Activated CD8-positive, alpha-beta memory T cell treated with anti-CD3 and anti-CD28 coated beads, Interleukin-2, amount 50 U/mL, for 24 hours (primary cell): Measurements from ENCODE around the gene PAQR3.

ENCODE experiments used
- DNase-seq: peaks from one replicate; pipeline ENCODE4 v3.0.0-alpha.2; 2020; ENCODE audit errors: extremely low read depth

Gene PAQR3, protein sequence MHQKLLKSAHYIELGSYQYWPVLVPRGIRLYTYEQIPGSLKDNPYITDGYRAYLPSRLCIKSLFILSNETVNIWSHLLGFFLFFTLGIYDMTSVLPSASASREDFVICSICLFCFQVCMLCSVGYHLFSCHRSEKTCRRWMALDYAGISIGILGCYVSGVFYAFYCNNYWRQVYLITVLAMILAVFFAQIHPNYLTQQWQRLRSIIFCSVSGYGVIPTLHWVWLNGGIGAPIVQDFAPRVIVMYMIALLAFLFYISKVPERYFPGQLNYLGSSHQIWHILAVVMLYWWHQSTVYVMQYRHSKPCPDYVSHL

DNA sequence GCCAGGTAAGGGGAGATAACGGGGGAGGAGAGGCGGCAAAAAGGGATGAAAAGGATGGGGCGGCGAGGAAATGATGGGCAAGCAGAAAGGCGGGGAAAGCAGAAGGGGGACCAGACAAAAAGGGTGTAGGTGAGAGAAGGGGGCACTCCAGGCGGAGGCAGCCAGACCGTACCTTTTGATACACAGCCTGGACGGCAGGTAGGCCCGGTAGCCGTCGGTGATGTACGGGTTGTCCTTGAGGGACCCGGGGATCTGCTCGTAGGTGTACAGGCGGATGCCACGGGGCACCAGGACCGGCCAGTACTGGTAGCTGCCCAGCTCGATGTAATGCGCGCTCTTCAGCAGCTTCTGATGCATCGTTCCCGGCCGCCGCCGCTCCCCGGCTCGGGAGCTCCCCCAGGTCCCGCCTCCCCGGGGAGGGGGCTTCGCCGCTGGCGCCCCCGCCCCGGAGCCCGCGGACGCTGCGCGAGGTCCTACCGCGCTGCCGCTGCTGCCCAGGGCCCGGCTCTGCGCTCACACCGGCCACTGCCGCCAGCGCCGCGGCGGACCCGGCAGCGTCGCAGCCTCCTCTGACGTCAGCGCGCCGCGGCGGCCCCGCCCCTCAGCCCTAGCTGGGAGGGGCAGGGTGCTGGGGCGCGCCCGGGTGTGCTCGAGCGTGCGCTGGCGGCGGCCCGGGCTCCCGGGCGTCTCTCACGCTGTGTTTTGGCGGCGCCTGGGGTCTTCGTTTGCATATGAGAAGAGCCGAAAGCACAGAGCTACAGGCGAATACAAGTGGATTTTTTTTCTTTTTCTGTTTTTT, at the start of gene PAQR3:
Gene PAQR3, minus strand, starts transcription at position 571 of the 799 bp plus-strand sequence. Its CDS starts 214 bp downstream, at position 357.
- peak; percentile 21 for DNase-seq

DNA sequence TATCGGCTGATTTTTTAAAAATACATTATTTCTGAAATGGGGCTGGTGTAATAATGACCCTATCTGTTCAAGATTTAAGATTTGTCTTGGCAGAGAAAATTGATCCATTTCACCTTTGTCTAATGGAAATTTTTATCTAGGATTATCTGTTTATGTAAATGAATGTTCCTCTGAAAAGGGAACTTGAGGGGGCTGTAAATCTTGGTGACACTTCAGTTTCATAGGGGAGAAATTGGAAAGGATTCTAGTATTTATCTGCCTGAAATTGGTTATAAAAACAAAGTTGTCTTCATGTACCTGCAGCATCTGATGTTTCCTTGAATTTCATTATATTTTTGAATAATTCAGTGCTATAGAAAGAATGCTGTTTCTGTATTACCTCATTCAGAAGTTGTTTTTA, 48.4 kb upstream of the PAQR3 start:
- DNase-seq, result no peak

DNA sequence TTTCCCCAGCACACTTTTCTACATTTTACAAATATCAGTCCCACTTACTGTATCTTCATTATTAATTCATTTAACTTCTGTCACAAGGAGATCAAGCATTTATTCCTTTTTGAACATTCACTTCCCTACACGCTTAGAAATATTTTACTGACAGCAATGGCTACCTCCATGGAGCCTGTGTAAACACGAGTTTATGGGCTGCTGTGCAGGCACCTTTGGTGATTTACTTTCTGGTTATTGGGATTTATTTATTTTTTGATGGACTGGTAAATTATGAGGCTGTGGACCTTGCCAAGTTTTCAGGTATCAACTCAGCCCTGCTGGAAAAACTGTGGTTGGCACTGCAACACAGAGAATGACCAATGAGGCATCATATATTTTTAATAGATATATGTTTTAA, 45.4 kb upstream of the PAQR3 start:
- no peak for DNase-seq

DNA sequence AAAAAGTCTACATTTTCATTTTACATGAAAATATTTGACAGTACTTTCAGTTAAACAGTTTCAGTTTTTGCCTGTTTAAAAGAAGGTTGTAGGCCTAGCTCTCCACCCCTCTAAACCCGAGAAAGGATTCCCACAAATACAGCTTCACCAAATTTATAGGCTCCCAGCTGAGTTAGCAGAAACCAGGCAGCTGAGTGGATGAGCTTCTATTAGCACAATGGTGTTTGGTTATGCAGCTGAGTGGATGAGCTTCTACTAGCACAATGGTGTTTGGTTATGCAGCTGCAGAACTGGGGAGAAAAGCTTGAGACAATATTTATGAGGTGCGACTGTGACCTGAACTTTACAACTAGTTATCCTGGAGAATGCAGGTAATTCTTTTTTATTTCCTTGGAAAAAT, 36.6 kb upstream of the PAQR3 start:
- DNase-seq, result no peak

DNA sequence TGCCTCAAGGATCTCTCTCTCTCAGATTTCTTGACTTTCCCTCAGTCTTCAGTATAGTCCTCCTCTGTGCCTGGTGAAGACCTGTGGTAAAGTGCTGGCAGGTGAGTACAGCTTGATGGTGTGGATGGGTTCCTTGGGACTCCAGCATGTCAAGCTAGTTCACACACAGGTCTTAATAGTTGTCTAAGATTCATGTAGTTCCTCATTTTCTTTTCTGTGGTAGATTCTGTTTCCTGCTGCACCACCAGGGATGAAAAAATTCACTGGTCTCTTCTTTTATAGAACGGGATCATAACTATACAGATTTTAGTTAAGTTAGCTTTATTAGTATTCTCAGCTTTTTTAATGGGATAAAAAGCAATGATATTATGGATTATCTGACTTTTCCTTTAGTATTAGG, 32.5 kb upstream of the PAQR3 start:
- DNase-seq, result no peak

DNA sequence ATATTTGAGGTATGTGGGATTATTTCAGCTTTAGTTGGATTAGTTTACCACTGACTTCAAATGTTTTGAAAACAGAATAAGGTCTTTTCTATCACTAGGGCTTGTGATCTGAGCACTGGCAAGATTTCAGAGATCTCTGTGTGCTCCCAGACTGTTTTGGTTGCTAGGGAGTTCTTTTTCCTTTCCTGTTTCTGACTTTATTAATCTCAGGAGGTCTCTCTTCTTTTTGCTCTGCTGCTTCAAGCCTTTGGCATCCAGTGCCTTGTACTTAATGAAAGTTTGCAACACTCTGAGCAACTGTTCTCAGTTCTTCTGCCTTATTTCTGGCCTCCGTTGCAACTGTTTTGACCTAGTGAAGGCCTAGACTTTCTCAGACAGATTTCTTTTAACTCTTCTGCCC, 32.1 kb upstream of the PAQR3 start:
- DNase-seq, result no peak

DNA sequence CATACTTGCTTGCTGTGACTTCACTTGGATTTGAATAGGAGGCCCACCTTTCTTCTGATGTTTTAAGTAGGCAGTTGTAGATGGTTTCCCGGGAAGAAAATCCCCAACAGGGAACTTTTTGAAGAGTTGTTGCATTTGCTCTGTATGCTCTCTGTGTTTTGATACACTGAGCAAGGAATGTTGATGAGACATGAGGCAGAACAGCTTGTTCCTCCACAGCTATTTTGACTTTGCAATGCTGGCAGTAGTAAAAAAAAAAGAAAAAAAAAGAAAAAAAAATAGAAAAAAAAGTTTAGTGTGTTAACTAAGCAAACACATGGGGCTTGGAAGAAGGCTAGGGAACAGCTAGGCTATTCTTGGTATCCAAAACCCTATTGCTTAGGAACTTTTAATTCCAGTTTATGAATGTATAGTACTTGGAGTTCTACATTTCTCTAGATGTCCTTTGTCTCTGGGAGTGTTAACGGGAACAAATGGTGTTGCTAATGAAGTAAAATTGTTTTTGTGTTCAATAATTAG, 23.4 kb upstream of the PAQR3 start:
- no peak for DNase-seq

DNA sequence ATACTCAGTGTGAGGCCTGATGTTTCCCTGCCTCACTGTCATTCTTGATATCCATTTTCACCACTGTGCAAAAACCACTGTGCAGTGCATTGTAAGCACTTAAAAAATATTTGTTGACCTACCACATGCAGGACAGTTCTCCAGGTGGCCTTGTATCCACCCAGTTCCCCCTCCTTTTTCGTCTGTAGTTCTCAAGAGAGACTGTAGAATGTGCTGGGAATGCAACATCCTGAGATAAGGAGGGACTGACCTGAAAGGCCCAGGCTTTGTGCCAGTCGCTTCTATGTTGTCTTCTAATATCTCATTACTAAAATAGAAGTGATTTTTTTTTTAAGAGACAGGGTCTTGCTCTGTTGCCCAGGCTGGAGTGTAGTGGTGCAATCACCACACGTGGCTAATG, 21.7 kb upstream of the PAQR3 start:
- DNase-seq, result no peak

DNA sequence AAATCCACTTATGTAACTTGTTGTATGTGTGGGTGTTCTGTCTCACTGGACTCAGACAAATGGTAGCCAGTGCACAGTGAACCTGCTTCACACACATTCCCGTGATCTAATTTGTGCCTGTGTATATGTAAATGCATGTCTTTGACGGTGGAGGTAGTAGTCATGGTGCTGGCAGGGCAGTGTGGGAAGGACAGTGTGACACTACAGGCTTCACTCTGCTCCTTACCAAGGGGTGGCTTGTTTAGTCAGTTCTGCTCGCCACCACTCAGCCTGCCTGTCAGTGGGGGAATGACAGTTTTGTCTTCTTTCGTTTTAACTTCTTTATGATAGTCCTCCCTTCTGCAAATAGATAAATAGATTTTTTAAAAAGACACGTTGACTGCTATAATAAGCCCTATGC, 17.7 kb upstream of the PAQR3 start:
- no peak for DNase-seq

DNA sequence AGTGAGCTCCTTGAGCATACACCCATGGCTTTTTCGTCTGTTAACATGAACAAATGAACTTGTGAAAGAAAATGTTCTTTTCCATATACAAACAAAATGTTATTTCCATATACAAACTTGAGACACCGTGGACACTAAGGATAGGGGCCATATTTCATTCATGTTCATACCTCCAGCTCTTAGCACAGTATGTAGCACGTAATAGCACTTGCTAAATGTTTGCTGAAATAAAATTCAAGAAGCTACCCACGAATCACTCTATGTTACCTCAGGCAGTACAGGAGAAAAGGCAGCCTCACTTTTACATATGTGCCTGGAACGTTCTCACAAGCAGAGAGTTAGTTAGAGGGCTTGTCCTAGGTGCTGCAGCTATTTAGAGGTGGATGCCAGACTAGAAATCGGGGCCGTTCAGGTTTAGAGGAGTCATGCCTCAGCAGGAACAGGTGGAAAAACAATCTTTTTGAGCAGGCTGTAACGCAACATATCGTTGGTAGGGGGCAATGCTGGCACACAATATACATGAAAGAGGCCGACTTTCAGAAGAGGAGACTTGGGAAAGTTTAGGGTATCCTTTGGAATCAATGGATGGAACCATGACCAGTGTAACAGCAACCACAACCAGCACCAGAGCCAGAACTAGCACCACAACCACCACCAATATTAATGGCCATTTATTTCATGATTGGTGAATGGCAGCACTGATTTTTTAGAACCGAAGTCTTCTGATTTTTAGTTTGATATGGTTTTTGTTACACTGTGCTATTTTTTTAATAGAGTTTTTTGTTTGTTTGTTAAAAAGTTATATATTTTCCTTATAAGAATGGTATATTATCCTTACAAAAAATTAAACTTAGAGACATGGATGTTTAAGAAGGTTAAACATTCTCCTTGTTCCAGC, 14.8 kb upstream of the PAQR3 start:
- DNase-seq, result no peak

DNA sequence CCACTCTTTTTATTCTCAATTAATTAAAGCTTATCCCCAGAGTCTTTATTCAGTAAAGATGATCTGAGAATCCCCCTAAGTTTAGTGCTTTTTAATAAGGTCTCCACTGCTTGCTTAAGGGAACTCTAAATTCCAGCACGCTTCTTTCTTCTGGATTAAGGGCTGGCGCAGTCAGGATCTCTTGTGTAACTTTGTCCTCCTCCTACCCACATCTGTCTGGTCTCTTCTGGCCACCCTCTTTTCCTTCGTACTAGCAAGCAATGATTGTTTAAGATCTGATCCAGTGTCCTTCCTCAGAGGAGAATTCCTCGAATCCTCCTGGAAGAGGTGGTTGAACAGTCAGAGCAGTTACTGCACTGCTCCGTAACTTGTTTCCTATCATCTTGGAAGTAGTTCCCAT, 14.0 kb upstream of the PAQR3 start:
- no peak for DNase-seq

DNA sequence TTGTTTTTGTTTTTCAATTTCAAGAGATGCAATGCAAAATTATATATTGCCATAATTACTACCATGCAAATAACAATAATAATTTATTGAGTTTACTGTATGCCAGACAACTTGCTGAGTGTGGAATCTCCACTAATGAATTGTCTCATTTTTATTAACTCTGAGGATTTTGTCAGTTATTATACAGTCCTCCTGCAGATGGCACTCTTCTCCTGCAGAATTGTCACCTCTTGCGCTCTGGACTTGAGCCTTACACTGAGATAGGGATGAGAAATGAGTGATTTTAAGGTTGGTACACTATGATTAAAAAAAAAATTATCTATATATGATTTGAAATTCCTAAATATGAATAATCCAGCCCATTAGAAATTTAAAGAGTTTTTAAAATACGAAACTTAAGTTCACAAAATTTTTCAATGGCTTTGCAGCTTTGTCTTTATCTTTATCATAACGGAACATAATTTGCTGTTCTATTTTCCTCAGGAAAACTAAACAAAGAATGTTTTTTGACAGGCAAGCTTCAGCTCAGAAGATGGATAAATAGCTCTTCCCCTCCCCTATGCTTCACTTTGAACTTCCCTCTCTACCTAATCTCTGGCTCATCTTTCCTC, 12.7 kb upstream of the PAQR3 start:
- DNase-seq, result no peak

DNA sequence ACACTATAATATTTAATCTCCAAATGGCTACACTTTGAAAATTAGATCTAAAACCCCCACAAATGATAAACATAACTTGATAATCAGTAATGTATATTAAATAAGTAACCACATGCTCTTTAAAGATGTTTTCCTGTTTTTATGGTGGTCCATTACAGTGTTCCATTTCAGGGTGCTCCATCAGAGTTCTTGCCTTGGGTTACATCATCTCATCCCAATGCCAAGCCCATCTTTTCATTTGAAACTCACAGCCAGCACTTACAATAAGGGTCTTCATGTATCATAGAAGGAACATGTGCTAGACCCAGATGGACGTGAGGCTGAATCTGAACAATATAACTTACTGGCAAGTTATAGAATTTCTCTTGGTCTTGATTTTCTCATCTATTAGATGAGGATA, 10.5 kb upstream of the PAQR3 start:
- no peak for DNase-seq

DNA sequence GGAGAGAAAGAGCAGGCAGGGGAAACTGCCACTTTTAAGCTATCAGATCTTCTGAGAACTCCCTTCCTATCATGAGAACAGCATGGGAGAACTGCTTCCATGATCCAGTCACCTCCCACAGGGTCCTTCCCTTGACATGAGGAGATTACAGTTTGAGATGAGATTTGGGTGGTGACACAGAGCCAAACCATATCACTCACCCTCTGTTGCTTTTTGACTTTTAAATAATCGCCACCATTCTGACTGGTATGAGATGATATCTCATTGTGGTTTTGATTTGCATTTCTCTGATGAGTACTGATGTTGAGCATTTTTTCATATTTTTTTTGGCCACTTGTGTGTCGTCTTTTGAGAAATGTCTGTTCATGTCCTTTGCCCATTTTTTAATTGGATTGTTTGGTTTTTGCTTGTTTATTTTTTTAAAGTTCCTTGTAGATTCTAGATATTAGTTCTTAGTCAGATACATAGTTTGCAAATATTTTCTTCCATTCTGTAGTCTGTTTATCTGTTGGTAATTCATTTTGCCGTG, 6.5 kb upstream of the PAQR3 start:
- no peak for DNase-seq

DNA sequence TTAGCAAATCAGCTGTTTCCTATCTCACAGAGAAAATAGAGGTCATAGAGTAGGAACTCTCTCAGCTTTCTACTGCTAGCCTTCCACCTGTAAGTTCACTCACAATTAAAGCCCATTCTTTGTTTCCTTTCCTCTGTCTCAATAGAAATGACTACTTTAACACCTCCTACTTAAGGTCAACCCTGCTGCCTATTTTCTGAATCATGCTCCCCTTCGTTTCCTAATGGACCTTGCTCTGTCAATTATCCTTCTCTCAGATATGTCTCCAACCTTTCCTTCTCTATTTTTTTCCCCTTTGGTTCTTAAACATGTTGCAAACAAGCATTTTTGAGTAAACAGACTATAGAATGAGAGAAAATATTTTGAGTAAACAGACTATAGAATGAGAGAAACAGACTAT, 5.1 kb upstream of the PAQR3 start:
- DNase-seq, result no peak

DNA sequence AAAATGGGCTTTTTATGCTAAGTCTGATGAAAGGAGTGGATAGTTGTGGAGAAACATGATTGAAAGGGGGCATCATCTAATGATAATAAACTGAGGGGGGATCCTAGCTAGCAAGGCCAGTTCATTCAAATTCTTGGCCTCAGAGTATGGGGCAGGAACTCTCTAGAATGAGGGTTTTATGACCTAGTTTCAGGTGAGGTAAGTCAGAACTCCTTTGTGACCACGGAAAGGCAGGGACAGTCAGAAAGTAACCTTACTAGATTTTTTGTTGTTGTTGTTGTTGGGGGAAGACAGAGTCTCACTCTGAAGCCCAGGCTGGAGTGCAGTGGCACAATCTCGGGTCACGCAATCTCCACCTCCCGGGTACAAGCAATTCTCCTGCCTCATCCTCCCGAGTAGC, 1.5 kb upstream of the PAQR3 start:
- no peak for DNase-seq

DNA sequence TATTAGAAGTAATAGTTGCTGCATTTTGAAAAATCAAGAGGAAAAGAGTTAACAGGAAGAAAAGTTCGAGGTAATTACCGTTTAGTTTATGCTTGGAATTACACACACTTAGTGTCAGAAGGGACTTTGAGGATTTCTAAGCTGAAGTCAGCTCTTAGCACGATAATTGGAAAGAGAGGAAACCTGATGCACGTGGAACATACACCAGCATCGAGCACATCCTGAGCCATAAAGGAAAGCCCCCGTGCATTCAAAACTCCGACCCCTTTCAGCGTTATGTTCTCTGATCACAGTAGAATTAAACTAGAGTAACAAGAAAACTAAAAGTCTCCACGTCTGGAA, 400 bp upstream of the PAQR3 start:
- no peak for DNase-seq

DNA sequence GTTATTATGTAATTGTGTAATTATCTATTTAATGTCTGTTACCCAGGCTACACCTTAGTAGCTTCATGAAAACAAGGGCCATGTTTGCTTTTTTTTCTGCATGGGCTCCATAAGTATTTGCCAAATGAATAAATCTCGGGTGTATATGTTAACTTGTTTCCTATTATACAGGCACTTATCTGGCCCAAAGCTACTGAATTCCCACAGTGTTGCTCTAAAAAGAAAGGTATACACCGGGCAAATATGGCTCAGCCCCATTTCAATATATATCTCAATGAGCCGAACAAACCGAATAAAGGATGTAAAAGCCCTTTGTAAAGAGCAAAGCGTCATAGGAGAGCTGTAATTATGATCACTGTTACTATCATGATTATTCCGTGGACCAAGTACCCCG, 767 bp downstream of the PAQR3 start:
- no peak for DNase-seq

DNA sequence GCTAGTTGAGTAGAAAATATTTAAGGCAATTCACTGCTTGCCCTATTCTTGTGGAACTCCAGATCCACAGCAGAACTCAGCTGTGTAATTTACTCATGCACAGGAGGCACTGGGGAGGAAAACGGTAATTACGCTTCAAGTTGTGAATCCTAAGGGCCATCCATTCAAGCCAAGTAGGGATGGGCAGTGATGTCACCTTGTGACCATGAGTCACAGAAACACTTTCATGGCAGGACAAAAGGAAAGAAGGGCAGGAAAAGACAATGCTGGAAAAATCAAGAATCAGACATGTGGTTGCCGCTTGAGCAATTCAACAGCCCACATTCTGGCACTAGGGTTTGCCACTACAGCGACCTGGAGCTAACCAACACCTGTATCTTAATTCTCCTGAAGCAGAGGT, 1.4 kb downstream of the PAQR3 start:
- no peak for DNase-seq

DNA sequence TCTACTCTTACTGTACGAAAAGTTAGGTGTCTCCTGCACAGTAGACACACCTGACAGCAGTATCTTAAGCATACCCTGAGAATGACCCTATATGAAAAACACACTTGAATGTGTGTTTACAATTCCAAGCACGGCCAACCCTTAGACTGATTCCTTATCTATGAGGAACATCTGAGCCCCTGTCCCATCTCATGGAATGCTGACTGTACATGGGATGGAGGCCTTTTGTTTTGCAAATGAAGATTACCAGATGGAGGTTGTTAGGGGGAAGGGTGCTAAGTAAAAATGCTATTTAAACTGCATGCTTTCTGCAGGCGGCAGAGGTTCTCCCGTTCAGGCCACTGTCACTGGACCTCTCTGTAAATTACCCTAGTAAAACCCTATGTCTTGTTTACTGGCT, 2.2 kb downstream of the PAQR3 start:
- DNase-seq, result no peak

DNA sequence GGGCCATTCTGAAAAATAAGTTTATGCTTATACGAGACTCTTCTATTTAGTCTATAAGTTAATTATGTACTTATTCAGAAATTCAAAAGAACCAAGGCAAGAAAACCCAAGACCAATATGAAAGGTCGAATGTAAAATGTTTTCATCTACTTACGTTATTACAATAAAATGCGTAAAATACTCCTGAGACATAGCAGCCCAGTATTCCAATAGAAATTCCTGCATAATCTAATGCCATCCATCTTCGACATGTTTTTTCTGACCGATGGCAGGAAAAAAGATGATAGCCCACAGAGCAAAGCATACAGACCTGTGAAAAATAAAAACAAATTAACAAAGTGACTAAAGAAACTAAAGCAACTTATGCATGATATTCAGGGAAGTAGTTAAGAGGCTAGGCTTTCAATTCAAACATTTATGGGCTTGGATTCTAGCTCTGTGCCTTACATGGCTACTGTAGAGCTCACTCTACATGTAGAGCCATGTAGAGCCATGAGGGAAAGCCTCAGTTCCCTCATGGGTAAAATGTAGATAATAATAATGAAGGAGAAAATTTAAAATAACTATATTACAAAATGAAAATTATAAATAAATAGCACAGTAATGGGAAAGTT, 9.1 kb downstream of the PAQR3 start:
- DNase-seq, result no peak
